SJCRH30 (cell line): ENCODE data around the gene TSC22D3. TPM values are rescaled to one million over a fixed set of nuclear protein-coding genes. Genes with fewer than 3 reads are reported as not detected.

ENCODE experiments used
- DNase-seq, 2 experiments: peaks; one replicate each; pipeline ENCODE4 v3.0.0-alpha.2; 2015 to 2020
- H3K27ac ChIP-seq: fragments of 250-450 bp; sonication (Bioruptor Pico); 2 replicates; pipeline ENCODE4 v1.5.1; 2020; ENCODE audit warnings: mild to moderate bottlenecking, moderate library complexity
- H3K27me3 ChIP-seq: fragments of 250-450 bp; sonication (Bioruptor Pico); 2 replicates; pipeline ENCODE4 v1.5.1; 2020; ENCODE audit warnings: mild to moderate bottlenecking, moderate library complexity
- H3K36me3 ChIP-seq: fragments of 250-450 bp; sonication (Bioruptor Pico); 2 replicates; pipeline ENCODE4 v1.5.1; 2020; ENCODE audit warnings: mild to moderate bottlenecking, moderate library complexity
- H3K4me1 ChIP-seq: fragments of 250-450 bp; sonication (Bioruptor Pico); 2 replicates; pipeline ENCODE4 v1.5.1; 2020; ENCODE audit warnings: mild to moderate bottlenecking, moderate library complexity
- H3K4me3 ChIP-seq: fragments of 250-450 bp; sonication (Bioruptor Pico); 2 replicates; pipeline ENCODE4 v1.5.1; 2020; ENCODE audit warnings: mild to moderate bottlenecking, moderate library complexity
- H3K9me3 ChIP-seq: fragments of 250-450 bp; sonication (Bioruptor Pico); replicated peaks from 2 replicates; pipeline ENCODE4 v1.5.1; 2020; ENCODE audit warnings: mild to moderate bottlenecking, moderate library complexity
- total RNA-seq: library from RNA; depleted of rRNA; stranded (reverse); fragments of >200 nt; shearing (Covaris generic); gene quantifications from 2 replicates; pipeline ENCODE4 v1.2.3, GENCODE V29; 2014

TSC22D3 gene
- total RNA-seq, 1 experiment from 2014 or later: 29.0 TPM

- peak in 1 of 2 experiments; percentile 15 for DNase-seq
- Histone ChIP-seq H3K27me3 (no peaks in the 10 kb centered on the region), H3K9me3 (no peaks in the 10 kb centered on the region), H3K36me3 (no peaks in the 10 kb centered on the region), H3K4me1 (no peaks in the 10 kb centered on the region), H3K4me3 (no peak overlapping the region), H3K27ac (no peak overlapping the region)
Measured at GRCh38 chrX:107769581-107770317, 5.8 kb downstream of the TSC22D3 start.

DNA sequence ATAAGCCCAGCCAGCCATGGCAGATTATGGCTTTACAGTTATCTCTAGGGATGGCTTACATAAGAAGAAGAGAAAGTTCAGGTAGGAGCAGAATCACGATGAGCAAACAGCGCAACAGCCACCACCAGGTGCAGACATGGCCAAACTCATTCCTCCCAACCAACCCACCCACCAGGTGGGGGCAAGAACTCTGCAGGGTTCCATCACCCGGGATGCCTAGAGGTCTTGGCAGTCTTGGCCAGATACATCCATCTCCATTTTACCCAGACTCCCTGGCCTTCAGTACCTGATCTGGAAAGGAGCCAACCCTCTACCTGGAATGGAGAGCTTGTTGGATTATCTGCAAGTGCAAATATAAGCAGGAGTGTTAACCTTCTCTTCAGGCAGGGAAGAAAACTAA, 7.5 kb downstream of the TSC22D3 start:
- no peak overlapping the region for H3K4me3 ChIP-seq
- no peaks in the 10 kb centered on the region for H3K27me3 ChIP-seq

DNA sequence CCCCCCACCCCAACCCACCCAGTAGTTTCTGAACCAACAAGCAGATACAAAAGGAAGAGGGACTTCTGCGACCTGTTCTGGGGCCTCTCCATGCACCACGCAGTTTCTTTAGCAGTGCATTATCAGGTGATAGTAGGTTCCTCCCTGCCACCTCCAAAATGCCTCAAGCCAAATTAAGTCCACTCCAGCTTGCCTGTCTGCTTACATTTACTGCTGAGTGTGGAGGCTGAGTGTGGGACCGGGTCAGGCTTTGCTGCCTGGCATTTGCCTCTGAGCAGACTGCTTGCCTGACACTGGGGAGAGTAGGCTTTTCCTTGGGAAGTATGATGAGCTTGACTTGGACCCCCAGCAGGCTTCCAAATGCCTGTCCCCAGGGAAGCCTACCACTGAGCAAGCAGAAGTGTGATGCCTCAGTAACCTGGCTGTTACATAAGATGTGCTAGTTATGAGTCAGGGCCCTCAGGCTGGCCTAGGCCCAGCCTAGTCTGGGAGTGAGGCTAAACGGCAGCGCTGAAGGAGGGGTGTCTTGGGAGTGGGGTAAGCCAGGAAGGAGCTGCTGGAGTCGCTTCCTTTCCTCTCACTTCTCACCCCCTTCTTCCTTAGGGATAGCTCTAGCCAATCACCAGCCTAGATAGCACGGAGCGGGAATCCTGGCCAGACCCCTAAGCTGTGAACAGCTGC, 9.0 kb downstream of the TSC22D3 start:
- Histone ChIP-seq H3K27me3 (no peaks in the 10 kb centered on the region), H3K4me1 (no peaks in the 10 kb centered on the region), H3K9me3 (no peaks in the 10 kb centered on the region), H3K36me3 (no peaks in the 10 kb centered on the region), H3K27ac (no peak overlapping the region), H3K4me3 (no peak overlapping the region)
- DNase-seq: peak in 1 of 2 experiments; percentile 34

More for the DNA sequence above, 7.5 kb downstream of the TSC22D3 start:
- DNase-seq: no peak
- no peak overlapping the region for H3K27ac ChIP-seq
- H3K9me3 ChIP-seq: no peaks in the 10 kb centered on the region
- no peaks in the 10 kb centered on the region for H3K4me1 ChIP-seq
- no peaks in the 10 kb centered on the region for H3K36me3 ChIP-seq

DNA sequence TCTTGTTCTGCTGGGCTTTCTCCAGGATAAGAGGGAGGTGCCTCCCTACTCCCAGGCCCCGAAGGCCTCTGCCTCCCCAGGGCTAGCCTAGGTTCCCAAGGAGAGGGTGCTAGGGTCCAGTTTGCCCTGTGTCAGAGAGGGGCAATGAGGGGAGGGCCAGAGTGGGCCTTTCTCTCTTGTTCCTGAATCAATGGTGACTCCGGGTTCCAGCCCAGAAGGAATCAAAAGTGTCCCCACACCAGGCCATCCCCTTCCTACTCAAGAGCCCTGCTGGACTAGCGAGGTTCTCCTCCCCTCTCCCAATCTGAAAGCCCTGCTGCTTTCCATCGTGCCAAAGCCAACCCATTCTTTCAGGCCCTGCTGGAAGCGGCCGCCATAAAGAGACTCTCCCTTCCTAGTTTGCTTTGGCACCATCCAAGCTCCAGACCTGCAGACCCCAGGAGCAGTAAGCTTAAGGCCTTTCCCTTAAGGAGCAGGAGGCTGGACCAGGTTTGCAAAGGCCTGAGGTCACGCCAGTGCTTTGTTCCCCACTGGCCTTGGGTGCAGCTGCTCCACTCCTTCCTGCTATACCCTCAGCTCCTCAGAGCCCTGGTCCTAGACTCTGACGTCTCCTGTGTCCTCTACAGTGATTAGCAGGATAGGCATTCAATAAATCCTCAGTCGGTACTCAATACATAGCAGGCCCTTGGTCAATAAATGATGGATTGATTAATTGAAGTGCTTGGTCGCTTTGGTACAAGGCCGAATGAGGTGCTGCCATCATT, 10.6 kb downstream of the TSC22D3 start:
- Histone ChIP-seq H3K27ac (no peak overlapping the region), H3K9me3 (no peaks in the 10 kb centered on the region), H3K4me1 (no peaks in the 10 kb centered on the region), H3K4me3 (no peak overlapping the region), H3K27me3 (no peaks in the 10 kb centered on the region), H3K36me3 (no peaks in the 10 kb centered on the region)
- no peak for DNase-seq

GRCh38 chrX:107763647-107764046, 11.9 kb downstream of the TSC22D3 start:
- Histone ChIP-seq H3K27ac (no peak overlapping the region), H3K27me3 (no peaks in the 10 kb centered on the region), H3K4me1 (no peaks in the 10 kb centered on the region), H3K4me3 (no peak overlapping the region), H3K36me3 (no peaks in the 10 kb centered on the region), H3K9me3 (no peaks in the 10 kb centered on the region)
- no peak for DNase-seq

DNA sequence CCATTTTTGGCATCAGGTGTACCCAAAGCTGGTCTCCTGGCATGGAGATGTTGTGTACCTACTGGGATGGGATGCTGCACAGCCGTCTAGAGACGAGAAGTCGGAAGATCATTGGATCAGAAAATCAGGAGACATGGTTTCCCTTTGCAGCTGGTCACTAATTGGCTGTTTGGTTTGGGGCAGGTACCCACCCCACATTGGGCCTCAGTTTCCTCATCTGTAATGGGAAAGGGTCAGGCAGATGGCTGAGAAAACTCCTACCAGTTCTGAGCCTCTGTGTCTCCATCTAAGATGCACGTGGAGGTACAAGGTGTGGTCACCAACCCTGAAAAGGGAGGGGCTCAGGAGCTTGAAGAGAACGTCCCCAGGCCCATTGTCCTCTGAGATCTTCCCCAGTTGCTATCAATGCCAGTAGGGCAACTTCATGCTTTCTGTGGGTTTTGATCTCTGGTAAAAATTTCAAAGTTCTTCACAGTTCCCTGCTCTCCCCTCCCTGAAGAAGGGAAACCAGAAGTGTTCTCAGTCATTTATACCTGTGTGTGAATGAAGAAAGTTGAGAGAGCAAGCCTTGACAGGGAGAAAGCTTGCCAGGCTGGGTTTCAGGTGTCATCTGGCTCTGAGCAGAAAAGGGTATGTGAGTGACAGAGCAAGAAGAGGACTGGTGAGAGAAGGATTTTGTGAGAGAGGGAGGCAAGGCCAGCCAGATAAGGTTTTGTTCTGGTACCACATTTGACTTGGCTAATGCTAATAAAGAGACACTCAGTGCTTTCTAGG, 15.1 kb downstream of the TSC22D3 start:
- Histone ChIP-seq H3K4me3 (no peak overlapping the region), H3K9me3 (no peaks in the 10 kb centered on the region), H3K4me1 (peaks cover 5% of the 10 kb centered on the region; the same call in 1 of the 2 replicates), H3K27me3 (no peaks in the 10 kb centered on the region), H3K27ac (no peak overlapping the region), H3K36me3 (no peaks in the 10 kb centered on the region)
- DNase-seq: no peak

DNA sequence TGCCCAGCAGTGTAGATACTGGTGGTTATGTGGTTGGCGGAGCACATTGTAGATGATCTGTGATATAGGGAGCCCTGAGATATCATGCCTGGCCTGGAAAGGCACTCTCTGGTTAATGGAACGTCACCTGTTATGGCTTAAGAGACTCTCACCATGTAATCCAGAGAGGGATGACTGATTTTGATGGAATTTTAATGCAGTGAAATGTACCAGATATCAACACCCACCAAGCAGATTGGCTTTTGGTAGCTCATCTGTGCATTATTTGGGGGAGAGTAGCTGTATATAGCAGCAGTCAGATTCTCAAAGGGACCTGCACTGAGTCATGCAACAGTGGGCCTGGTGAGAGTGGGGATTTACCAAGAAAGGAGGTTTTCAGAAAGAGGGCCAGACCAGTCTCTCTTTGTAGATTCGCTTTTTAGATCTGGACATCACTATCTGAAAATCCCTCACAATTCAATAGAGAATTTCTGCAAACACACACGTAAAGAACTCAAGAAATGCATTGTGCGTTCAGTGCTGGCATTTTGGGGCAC, 17.3 kb downstream of the TSC22D3 start:
- peak; percentile 17 to 55 for DNase-seq

DNA sequence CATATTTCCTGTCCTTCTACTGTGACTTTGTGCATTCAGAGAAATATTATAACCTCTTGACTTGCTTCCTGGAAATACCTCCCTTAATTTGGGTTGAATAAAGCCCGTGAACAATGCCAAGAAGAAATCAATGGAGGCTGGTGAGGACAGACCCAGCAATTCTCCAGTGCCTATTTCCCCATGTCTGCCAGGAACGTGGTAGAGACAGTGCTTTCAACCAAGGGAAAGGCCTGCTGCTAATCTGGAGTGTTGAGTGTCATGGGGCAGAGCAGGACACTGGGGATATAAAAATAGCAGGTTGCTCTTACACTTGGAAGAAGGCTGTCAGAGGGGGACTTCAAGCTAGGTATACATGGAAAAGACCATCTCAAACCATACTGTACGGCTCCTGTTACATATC, 19.9 kb downstream of the TSC22D3 start:
- Histone ChIP-seq H3K27me3 (no peaks in the 10 kb centered on the region), H3K9me3 (no peaks in the 10 kb centered on the region), H3K36me3 (no peaks in the 10 kb centered on the region), H3K4me1 (peaks cover 5% of the 10 kb centered on the region; the same call in 1 of the 2 replicates), H3K27ac (no peak overlapping the region), H3K4me3 (no peak overlapping the region)
- no peak for DNase-seq

More for the DNA sequence above, 17.3 kb downstream of the TSC22D3 start:
- Histone ChIP-seq H3K36me3 (no peaks in the 10 kb centered on the region), H3K27me3 (no peaks in the 10 kb centered on the region), H3K4me3 (no peak overlapping the region), H3K4me1 (peaks cover 5% of the 10 kb centered on the region; the same call in 1 of the 2 replicates), H3K27ac (no peak overlapping the region), H3K9me3 (no peaks in the 10 kb centered on the region)

- DNase-seq: no peak
- H3K9me3 ChIP-seq: no peaks in the 10 kb centered on the region
- H3K4me1 ChIP-seq: peaks cover 5% of the 10 kb centered on the region; the same call in 1 of the 2 replicates
- no peak overlapping the region for H3K27ac ChIP-seq
- H3K4me3 ChIP-seq: no peak overlapping the region
- no peaks in the 10 kb centered on the region for H3K27me3 ChIP-seq
- no peaks in the 10 kb centered on the region for H3K36me3 ChIP-seq
Measured at GRCh38 chrX:107753187-107753586, 22.4 kb downstream of the TSC22D3 start.

- Histone ChIP-seq H3K36me3 (no peaks in the 10 kb centered on the region), H3K4me1 (peaks cover 4% of the 10 kb centered on the region; the same call in 1 of the 2 replicates), H3K4me3 (no peak overlapping the region), H3K9me3 (no peaks in the 10 kb centered on the region), H3K27me3 (no peaks in the 10 kb centered on the region), H3K27ac (no peak overlapping the region)
- DNase-seq: no peak
Measured at GRCh38 chrX:107752714-107753113, 22.9 kb downstream of the TSC22D3 start.

GRCh38 chrX:107752043-107752442, 23.5 kb downstream of the TSC22D3 start:
- Histone ChIP-seq H3K27ac (no peak overlapping the region), H3K9me3 (no peaks in the 10 kb centered on the region), H3K4me1 (0 out of 2 replicates have a peak, but pooled peaks cover 3% of the 10 kb centered on the region), H3K36me3 (no peaks in the 10 kb centered on the region), H3K4me3 (no peak overlapping the region), H3K27me3 (no peaks in the 10 kb centered on the region)
- DNase-seq: no peak

- Histone ChIP-seq H3K27ac (no peak overlapping the region), H3K4me3 (no peak overlapping the region), H3K9me3 (no peaks in the 10 kb centered on the region), H3K36me3 (no peaks in the 10 kb centered on the region), H3K4me1 (0 out of 2 replicates have a peak, but pooled peaks cover 3% of the 10 kb centered on the region), H3K27me3 (no peaks in the 10 kb centered on the region)
- DNase-seq: no peak
Measured at GRCh38 chrX:107750861-107751445, 24.6 kb downstream of the TSC22D3 start.

- Histone ChIP-seq H3K4me1 (0 out of 2 replicates have a peak, but pooled peaks cover 3% of the 10 kb centered on the region), H3K27me3 (no peaks in the 10 kb centered on the region), H3K36me3 (no peaks in the 10 kb centered on the region), H3K27ac (no peak overlapping the region), H3K9me3 (no peaks in the 10 kb centered on the region), H3K4me3 (no peak overlapping the region)
- no peak for DNase-seq
Measured at GRCh38 chrX:107750263-107750662, 25.3 kb downstream of the TSC22D3 start.

DNA sequence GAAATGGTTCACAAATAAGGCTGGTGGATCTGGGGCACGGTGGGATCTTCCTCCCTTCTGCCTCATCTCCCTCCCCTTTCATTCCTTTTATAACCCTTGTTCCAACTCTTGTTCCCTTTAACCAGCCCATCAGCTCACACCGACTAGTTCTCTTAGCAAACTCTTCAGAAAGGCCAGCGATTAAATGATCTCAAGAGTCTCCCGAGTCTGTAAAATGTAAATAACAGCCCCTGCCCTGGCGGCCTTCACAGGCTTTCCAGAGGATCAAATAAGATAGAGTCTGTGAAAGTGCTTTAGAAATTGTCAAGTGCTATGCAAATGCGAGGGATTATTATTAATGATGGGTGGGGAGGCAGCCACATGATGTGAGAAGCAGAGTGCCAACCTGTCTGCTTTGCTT, 27.1 kb downstream of the TSC22D3 start:
- no peaks in the 10 kb centered on the region for H3K27me3 ChIP-seq
- H3K27ac ChIP-seq: no peak overlapping the region

More for the DNA sequence above, 27.1 kb downstream of the TSC22D3 start:
- Histone ChIP-seq H3K9me3 (no peaks in the 10 kb centered on the region), H3K4me3 (no peak overlapping the region), H3K4me1 (0 out of 2 replicates have a peak, but pooled peaks cover 3% of the 10 kb centered on the region), H3K36me3 (no peaks in the 10 kb centered on the region)
- no peak for DNase-seq
